Vagina (tissue), 2 donors: Measurements from ENCODE around the gene SMIM30.

ENCODE experiments used
- POLR2AphosphoS5 ChIP-seq, 2 donors: sonication (generic); formaldehyde crosslinking; IDR thresholded peaks; one replicate each; pipeline ENCODE4 v1.9.0; 2017; ENCODE audit warnings: antibody characterized with exemption in 2 of 2, mild to moderate bottlenecking in 2 of 2, low read depth in 1 of 2; ENCODE audit not compliant: insufficient read depth in 1 of 2
- TF ChIP-seq, protein P1 (sequence below), 3 experiments: fragments of 450-650 bp in 2 of 3; fragments of 200-600 bp in 1 of 3; sonication (generic) in 1 of 3; IDR thresholded peaks; one replicate each; pipeline ENCODE4 v1.5.1; 2017 to 2019; ENCODE audit warnings: antibody characterized with exemption in 3 of 3, mild to moderate bottlenecking in 2 of 3, moderate library complexity in 2 of 3

DNA sequence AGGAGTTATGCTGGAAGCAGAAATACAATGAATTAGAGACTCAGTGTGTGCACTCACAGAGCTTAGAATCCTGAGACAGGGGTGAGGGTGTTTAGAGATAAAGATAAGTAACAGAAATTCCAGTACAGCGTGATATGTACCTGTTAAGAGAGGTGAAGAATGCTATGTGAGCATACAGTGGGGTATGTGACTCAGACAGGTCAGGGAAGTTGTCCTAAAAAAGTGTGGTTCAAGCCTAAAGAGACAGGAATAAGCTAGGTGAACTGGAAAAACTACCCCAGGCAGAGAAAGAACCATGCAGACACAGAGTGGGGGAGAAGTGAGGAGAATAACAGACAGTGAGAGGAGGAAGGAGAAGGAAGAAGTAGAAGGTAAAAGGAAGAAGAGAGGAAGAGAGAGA is 8.6 kb downstream of the SMIM30 start:
- TF ChIP-seq, protein P1, sequence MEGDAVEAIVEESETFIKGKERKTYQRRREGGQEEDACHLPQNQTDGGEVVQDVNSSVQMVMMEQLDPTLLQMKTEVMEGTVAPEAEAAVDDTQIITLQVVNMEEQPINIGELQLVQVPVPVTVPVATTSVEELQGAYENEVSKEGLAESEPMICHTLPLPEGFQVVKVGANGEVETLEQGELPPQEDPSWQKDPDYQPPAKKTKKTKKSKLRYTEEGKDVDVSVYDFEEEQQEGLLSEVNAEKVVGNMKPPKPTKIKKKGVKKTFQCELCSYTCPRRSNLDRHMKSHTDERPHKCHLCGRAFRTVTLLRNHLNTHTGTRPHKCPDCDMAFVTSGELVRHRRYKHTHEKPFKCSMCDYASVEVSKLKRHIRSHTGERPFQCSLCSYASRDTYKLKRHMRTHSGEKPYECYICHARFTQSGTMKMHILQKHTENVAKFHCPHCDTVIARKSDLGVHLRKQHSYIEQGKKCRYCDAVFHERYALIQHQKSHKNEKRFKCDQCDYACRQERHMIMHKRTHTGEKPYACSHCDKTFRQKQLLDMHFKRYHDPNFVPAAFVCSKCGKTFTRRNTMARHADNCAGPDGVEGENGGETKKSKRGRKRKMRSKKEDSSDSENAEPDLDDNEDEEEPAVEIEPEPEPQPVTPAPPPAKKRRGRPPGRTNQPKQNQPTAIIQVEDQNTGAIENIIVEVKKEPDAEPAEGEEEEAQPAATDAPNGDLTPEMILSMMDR (IDR thresholded peaks at IDR 0.05), result no peak
- no peak for TF ChIP-seq POLR2AphosphoS5 (IDR thresholded peaks at IDR 0.05; ENCODE audit: insufficient read depth in 1 of 2, low read depth in 1 of 2)
